Liver (tissue), 9 donors: ENCODE results near the gene IL17RC. TPM values are rescaled to one million over a fixed set of nuclear protein-coding genes. Genes with fewer than 3 reads are reported as not detected.

ENCODE experiments used
- DNase-seq: peaks from one replicate; pipeline ENCODE4 v3.0.0-alpha.2; 2017; ENCODE audit warnings: low spot score
- H3K27ac ChIP-seq, 2 donors: one replicate each; pipeline ENCODE4 v1.7.0; 2013; ENCODE audit warnings: inconsistent platforms in 2 of 2, low read length in 2 of 2, control low read depth in 1 of 2, low read depth in 1 of 2, mild to moderate bottlenecking in 1 of 2
- H3K27me3 ChIP-seq, 4 donors: one replicate each; pipeline versions ENCODE4 v1.6.1 to v1.7.0; 2013; ENCODE audit warnings: low read length in 3 of 4, inconsistent platforms in 1 of 4, mild to moderate bottlenecking in 1 of 4, moderate library complexity in 1 of 4; ENCODE audit not compliant: control insufficient read depth in 4 of 4, insufficient read depth in 4 of 4
- H3K36me3 ChIP-seq, 4 donors: one replicate each; pipeline versions ENCODE4 v1.6.1 to v1.7.0; 2013; ENCODE audit warnings: low read length in 3 of 4, mild to moderate bottlenecking in 3 of 4, low read depth in 1 of 4, moderate library complexity in 1 of 4; ENCODE audit not compliant: control insufficient read depth in 4 of 4, insufficient read depth in 3 of 4
- H3K4me1 ChIP-seq, 4 donors: one replicate each; pipeline versions ENCODE4 v1.6.1 to v1.7.0; 2013; ENCODE audit warnings: low read length in 3 of 4, mild to moderate bottlenecking in 3 of 4, moderate library complexity in 1 of 4; ENCODE audit not compliant: control insufficient read depth in 4 of 4, insufficient read depth in 4 of 4
- H3K4me3 ChIP-seq, 3 donors: one replicate each; pipeline versions ENCODE4 v1.6.1 to v1.7.0; 2013; ENCODE audit warnings: low read length in 3 of 3, control low read depth in 1 of 3, low read depth in 1 of 3, mild to moderate bottlenecking in 1 of 3
- H3K9ac ChIP-seq, 2 donors: one replicate each; pipeline ENCODE4 v1.7.0; 2013; ENCODE audit warnings: low read length in 2 of 2, mild to moderate bottlenecking in 2 of 2, moderate library complexity in 2 of 2, control low read depth in 1 of 2, low read depth in 1 of 2
- H3K9me3 ChIP-seq, 4 donors: one replicate each; pipeline versions ENCODE4 v1.6.1 to v1.7.0; 2013; ENCODE audit warnings: low read length in 3 of 4; ENCODE audit not compliant: control insufficient read depth in 4 of 4
- EGR1 ChIP-seq, 2 donors: IDR thresholded peaks; 2 replicates each; pipeline ENCODE4 v1.6.1; 2016 to 2018; ENCODE audit warnings: antibody characterized with exemption in 2 of 2, low read depth in 2 of 2
- FOXA1 ChIP-seq: IDR thresholded peaks from 2 replicates; pipeline ENCODE4 v1.6.1; 2016; ENCODE audit warnings: antibody characterized with exemption
- FOXA2 ChIP-seq: IDR thresholded peaks from 2 replicates; pipeline ENCODE4 v1.6.1; 2016; ENCODE audit warnings: antibody characterized with exemption
- GABPA ChIP-seq, 2 donors: IDR thresholded peaks in 1 of 2; conservative IDR thresholded peaks in 1 of 2; 2 replicates each; pipeline ENCODE4 v1.6.1; 2016; ENCODE audit warnings: antibody characterized with exemption in 2 of 2, mild to moderate bottlenecking in 1 of 2, moderate library complexity in 1 of 2
- HNF4A ChIP-seq, 2 donors: conservative IDR thresholded peaks; 2 replicates each; pipeline ENCODE4 v1.6.1; 2016; ENCODE audit warnings: antibody characterized with exemption in 2 of 2, mild to moderate bottlenecking in 2 of 2
- HNF4G ChIP-seq: IDR thresholded peaks from 2 replicates; pipeline ENCODE4 v1.6.1; 2016; ENCODE audit warnings: antibody characterized with exemption
- JUND ChIP-seq, 2 donors: IDR thresholded peaks; 2 replicates each; pipeline ENCODE4 v1.6.1; 2016; ENCODE audit warnings: antibody characterized with exemption in 2 of 2
- NR2F2 ChIP-seq: IDR thresholded peaks from 2 replicates; pipeline ENCODE4 v1.6.1; 2016; ENCODE audit warnings: antibody characterized with exemption
- RAD21 ChIP-seq, 2 donors: IDR thresholded peaks; 2 replicates each; pipeline ENCODE4 v1.6.1; 2016; ENCODE audit warnings: antibody characterized with exemption in 2 of 2, mild to moderate bottlenecking in 2 of 2
- RXRA ChIP-seq, 2 donors: IDR thresholded peaks; 2 replicates each; pipeline ENCODE4 v1.6.1; 2017 to 2018; ENCODE audit warnings: antibody characterized with exemption in 2 of 2, mild to moderate bottlenecking in 1 of 2
- SP1 ChIP-seq: IDR thresholded peaks from 2 replicates; pipeline ENCODE4 v1.6.1; 2018; ENCODE audit warnings: antibody characterized with exemption, mild to moderate bottlenecking
- TAF1 ChIP-seq: conservative IDR thresholded peaks from 2 replicates; pipeline ENCODE4 v1.6.1; 2016; ENCODE audit warnings: antibody characterized with exemption, mild to moderate bottlenecking
- YY1 ChIP-seq: IDR thresholded peaks from 2 replicates; pipeline ENCODE4 v1.6.1; 2016; ENCODE audit warnings: antibody characterized with exemption, mild to moderate bottlenecking
- WGBS: extraction: QIAGEN DNeasy Blood & Tissue Kit; methylation state at CpG from one replicate; pipeline ENCODE4 v1.1.7; 2013; 5-methylcytosine and 5-hydroxymethylcytosine counted together
- polyA plus RNA-seq, 2 donors: library from polyadenylated mRNA; stranded (reverse) in 1 of 2; unstranded in 1 of 2; fragments of 200-250 nt in 1 of 2; fragments of >200 nt in 1 of 2; fragmentation: Nextera tagmentation in 1 of 2; extraction: Ambion mirVana in 1 of 2; gene quantifications; one replicate each; pipeline versions ENCODE4 v1.2.1 to v1.2.3, GENCODE V29; 2013 to 2015
- total RNA-seq, 2 donors: library from RNA; depleted of rRNA; stranded (reverse); fragments of >200 nt; gene quantifications; one replicate each; pipeline ENCODE4 v1.2.3, GENCODE V29; 2014
- TF ChIP-seq, protein P1 (sequence below): fragments of 150-350 bp; IDR thresholded peaks from 2 replicates; pipeline ENCODE4 v1.5.1; 2017; ENCODE audit warnings: improper control_type of control experiment, low read depth, low read length; ENCODE audit not compliant: missing input control
- TF ChIP-seq, protein P2 (sequence below): IDR thresholded peaks from 2 replicates; pipeline ENCODE4 v1.6.1; 2016; ENCODE audit warnings: antibody characterized with exemption
- TF ChIP-seq, protein P3 (sequence below): IDR thresholded peaks from 2 replicates; pipeline ENCODE4 v1.6.1; 2016; ENCODE audit warnings: antibody characterized with exemption, mild to moderate bottlenecking
- TF ChIP-seq, protein P4 (sequence below): IDR thresholded peaks from 2 replicates; pipeline ENCODE4 v1.6.1; 2016; ENCODE audit warnings: antibody characterized with exemption
- TF ChIP-seq, protein P5 (sequence below): IDR thresholded peaks from 2 replicates; pipeline ENCODE4 v1.6.1; 2016; ENCODE audit warnings: antibody characterized with exemption
- donor health status: healthy.
- donor health status: healthy.
- donor health status: healthy.
- donor health status: healthy.
- donor health status: healthy.

The IL17RC gene
- total and polyA plus RNA-seq, 4 donors = 15.4 to 62.8 (median 25.7) TPM

DNA sequence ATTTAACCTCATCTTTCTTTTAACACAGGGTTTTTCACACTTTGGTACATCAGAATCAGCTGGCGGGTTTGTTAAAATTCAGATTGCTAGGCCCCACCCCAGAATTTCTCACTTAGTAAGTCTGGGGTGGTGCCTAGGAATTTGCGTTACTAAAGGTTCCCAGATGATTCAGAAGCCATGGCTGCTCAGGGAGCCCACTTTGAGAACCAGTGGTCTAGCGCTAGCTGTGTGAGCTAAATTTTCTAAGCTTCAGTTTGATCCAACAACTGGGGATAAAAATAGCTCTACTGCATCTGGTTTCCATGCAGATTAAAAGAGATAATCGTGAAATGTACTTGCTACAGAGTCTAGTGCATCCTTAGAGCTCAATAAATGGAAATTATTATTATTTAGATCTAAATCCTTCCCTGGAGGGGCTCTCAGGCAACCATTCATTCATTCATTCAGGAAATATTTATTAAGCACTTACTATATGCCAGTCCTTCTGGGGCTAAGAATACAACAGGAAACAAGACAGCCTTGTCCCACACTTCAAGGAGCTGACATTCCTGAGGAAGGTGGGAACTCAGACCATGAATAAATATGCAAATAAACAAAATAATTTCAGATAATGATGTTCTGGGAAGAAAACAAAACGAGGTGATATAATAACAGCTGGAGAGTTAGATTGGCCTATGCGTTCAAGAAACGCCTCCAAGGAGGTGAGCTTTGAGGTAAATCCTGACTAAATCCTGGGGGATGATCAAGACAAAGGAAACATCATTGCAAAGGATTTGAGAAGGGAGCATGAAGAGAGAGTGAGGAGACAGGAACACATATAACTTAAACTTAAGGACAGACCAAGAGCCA, 33.0 kb upstream of the IL17RC start:
- Histone ChIP-seq H3K27ac (no peak overlapping the region), H3K4me3 (no peak overlapping the region)

More for the DNA sequence above, 33.0 kb upstream of the IL17RC start:
- Histone ChIP-seq H3K36me3 (no peaks in the 10 kb centered on the region), H3K27me3 (no peaks in the 10 kb centered on the region), H3K9ac (no peak overlapping the region), H3K4me1 (peaks cover 0 to under 1% (median 0%) of the 10 kb centered on the region in 4 donors), H3K9me3 (no peaks in the 10 kb centered on the region)
- DNase-seq = no peak
- TF ChIP-seq RXRA (IDR thresholded peaks at IDR 0.05) (no peak), SP1 (no peak), TAF1 (no peak), FOXA2 (no peak), HNF4G (no peak), GABPA (IDR thresholded peaks at IDR 0.05 in 1 of 2, conservative IDR thresholded peaks at IDR 0.05 in 1 of 2) (no peak), NR2F2 (no peak), FOXA1 (no peak), JUND (IDR thresholded peaks at IDR 0.05) (no peak), YY1 (no peak), HNF4A (conservative IDR thresholded peaks at IDR 0.05) (no peak), EGR1 (IDR thresholded peaks at IDR 0.05; ENCODE audit: low read depth in 2 of 2) (no peak), RAD21 (IDR thresholded peaks at IDR 0.05) (no peak)
- TF ChIP-seq, protein P1, sequence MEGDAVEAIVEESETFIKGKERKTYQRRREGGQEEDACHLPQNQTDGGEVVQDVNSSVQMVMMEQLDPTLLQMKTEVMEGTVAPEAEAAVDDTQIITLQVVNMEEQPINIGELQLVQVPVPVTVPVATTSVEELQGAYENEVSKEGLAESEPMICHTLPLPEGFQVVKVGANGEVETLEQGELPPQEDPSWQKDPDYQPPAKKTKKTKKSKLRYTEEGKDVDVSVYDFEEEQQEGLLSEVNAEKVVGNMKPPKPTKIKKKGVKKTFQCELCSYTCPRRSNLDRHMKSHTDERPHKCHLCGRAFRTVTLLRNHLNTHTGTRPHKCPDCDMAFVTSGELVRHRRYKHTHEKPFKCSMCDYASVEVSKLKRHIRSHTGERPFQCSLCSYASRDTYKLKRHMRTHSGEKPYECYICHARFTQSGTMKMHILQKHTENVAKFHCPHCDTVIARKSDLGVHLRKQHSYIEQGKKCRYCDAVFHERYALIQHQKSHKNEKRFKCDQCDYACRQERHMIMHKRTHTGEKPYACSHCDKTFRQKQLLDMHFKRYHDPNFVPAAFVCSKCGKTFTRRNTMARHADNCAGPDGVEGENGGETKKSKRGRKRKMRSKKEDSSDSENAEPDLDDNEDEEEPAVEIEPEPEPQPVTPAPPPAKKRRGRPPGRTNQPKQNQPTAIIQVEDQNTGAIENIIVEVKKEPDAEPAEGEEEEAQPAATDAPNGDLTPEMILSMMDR = no peak
- TF ChIP-seq, protein P2, sequence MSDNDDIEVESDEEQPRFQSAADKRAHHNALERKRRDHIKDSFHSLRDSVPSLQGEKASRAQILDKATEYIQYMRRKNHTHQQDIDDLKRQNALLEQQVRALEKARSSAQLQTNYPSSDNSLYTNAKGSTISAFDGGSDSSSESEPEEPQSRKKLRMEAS = no peak
- TF ChIP-seq, protein P3, sequence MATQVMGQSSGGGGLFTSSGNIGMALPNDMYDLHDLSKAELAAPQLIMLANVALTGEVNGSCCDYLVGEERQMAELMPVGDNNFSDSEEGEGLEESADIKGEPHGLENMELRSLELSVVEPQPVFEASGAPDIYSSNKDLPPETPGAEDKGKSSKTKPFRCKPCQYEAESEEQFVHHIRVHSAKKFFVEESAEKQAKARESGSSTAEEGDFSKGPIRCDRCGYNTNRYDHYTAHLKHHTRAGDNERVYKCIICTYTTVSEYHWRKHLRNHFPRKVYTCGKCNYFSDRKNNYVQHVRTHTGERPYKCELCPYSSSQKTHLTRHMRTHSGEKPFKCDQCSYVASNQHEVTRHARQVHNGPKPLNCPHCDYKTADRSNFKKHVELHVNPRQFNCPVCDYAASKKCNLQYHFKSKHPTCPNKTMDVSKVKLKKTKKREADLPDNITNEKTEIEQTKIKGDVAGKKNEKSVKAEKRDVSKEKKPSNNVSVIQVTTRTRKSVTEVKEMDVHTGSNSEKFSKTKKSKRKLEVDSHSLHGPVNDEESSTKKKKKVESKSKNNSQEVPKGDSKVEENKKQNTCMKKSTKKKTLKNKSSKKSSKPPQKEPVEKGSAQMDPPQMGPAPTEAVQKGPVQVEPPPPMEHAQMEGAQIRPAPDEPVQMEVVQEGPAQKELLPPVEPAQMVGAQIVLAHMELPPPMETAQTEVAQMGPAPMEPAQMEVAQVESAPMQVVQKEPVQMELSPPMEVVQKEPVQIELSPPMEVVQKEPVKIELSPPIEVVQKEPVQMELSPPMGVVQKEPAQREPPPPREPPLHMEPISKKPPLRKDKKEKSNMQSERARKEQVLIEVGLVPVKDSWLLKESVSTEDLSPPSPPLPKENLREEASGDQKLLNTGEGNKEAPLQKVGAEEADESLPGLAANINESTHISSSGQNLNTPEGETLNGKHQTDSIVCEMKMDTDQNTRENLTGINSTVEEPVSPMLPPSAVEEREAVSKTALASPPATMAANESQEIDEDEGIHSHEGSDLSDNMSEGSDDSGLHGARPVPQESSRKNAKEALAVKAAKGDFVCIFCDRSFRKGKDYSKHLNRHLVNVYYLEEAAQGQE = no peak
- TF ChIP-seq, protein P4, sequence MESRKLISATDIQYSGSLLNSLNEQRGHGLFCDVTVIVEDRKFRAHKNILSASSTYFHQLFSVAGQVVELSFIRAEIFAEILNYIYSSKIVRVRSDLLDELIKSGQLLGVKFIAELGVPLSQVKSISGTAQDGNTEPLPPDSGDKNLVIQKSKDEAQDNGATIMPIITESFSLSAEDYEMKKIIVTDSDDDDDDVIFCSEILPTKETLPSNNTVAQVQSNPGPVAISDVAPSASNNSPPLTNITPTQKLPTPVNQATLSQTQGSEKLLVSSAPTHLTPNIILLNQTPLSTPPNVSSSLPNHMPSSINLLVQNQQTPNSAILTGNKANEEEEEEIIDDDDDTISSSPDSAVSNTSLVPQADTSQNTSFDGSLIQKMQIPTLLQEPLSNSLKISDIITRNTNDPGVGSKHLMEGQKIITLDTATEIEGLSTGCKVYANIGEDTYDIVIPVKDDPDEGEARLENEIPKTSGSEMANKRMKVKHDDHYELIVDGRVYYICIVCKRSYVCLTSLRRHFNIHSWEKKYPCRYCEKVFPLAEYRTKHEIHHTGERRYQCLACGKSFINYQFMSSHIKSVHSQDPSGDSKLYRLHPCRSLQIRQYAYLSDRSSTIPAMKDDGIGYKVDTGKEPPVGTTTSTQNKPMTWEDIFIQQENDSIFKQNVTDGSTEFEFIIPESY = no peak
- TF ChIP-seq, protein P5, sequence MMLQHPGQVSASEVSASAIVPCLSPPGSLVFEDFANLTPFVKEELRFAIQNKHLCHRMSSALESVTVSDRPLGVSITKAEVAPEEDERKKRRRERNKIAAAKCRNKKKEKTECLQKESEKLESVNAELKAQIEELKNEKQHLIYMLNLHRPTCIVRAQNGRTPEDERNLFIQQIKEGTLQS = no peak
- 90% methylated on average over 7 of the region's 7 CpGs for WGBS
